HepG2 (cell line): Measurements from ENCODE around the gene KLHL40. TPM values are rescaled to one million over a fixed set of nuclear protein-coding genes. Genes with fewer than 3 reads are reported as not detected.

ENCODE experiments used
- ATAC-seq: fragments of 200-7000 bp; cut with Tn5 transposase; 3 replicates; pipeline ENCODE4 v1.9.1; 2020; ENCODE audit warnings: mild to moderate bottlenecking, moderate library complexity
- BruUV-seq: library from RNA; stranded (reverse); fragments of 400-500 nt; replicated peaks from 2 replicates; lab custom pipeline; 2021; lab: Mats Ljungman, UMichigan
- CTCF ChIA-PET: fragments of 300-600 bp; formaldehyde crosslinking; extraction: SDS; loops from one replicate; lab custom pipeline; 2021; ENCODE audit warnings: low total read pairs, inconsistent platforms, low intra/inter-chr PET ratio; lab: Yijun Ruan, JAX
- POLR2A ChIA-PET: fragments of 350-600 bp; sonication (Branson Sonifier 250); formaldehyde crosslinking; loops from one replicate; lab custom pipeline; 2020; ENCODE audit warnings: antibody characterized with exemption, inconsistent platforms; lab: Yijun Ruan, JAX
- DNase-seq: peaks from one replicate; pipeline ENCODE4 v3.0.0-alpha.2; 2015; ENCODE audit warnings: low spot score
- FAIRE-seq: peaks from 3 replicates; lab custom pipeline; 2011; peaks lifted over from hg19 to GRCh38; lab: Jason Lieb, UNC
- H2AFZ ChIP-seq: one replicate; pipeline ENCODE4 v1.6.1; 2011; ENCODE audit warnings: low read length, inconsistent platforms
- H3K27ac ChIP-seq: fragments of 300-600 bp; 3 replicates; pipeline ENCODE4 v1.8.0; 2011; ENCODE audit warnings: mixed run types, mild to moderate bottlenecking, mixed read lengths, low read length, inconsistent platforms; ENCODE audit not compliant: insufficient read depth; ENCODE audit errors: extremely low read length
- H3K27me3 ChIP-seq, 2 experiments: fragments of 200-600 bp in 1 of 2; 2 replicates in 1 of 2; 3 replicates in 1 of 2; pipeline versions ENCODE4 v1.6.0 to v1.8.0; 2011; ENCODE audit warnings: low read length in 2 of 2, mild to moderate bottlenecking in 2 of 2, moderate library complexity in 2 of 2, inconsistent platforms in 1 of 2; ENCODE audit not compliant: insufficient read depth in 2 of 2, control insufficient read depth in 1 of 2
- H3K36me3 ChIP-seq, 2 experiments: fragments of 200-600 bp in 1 of 2; replicated peaks in 1 of 2; 2 replicates in 1 of 2; 3 replicates in 1 of 2; pipeline versions ENCODE4 v1.5.1 to v1.8.0; 2011; ENCODE audit warnings: low read length in 2 of 2, inconsistent platforms in 1 of 2; ENCODE audit not compliant: insufficient read depth in 2 of 2, control insufficient read depth in 1 of 2
- H3K4me1 ChIP-seq: 2 replicates; pipeline ENCODE4 v1.5.1; 2012; ENCODE audit warnings: low read length, inconsistent platforms; ENCODE audit not compliant: insufficient read depth
- H3K4me2 ChIP-seq: 2 replicates; pipeline ENCODE4 v1.6.0; 2011; ENCODE audit warnings: low read depth, low read length, inconsistent platforms
- H3K4me3 ChIP-seq, 3 experiments: fragments of 200-600 bp in 1 of 3; sonication (generic), shearing (Covaris generic) in 1 of 3; replicated peaks in 1 of 3; 2 replicates each; pipeline ENCODE4 v1.5.1; 2011 to 2016; ENCODE audit warnings: low read length in 3 of 3, inconsistent platforms in 2 of 3, low read depth in 2 of 3, mild to moderate bottlenecking in 2 of 3, control low read depth in 1 of 3, mixed read lengths in 1 of 3; ENCODE audit not compliant: insufficient read depth in 1 of 3
- H3K79me2 ChIP-seq: one replicate; pipeline ENCODE4 v1.6.1; 2011; ENCODE audit warnings: low read length, inconsistent platforms; ENCODE audit not compliant: insufficient read depth
- H3K9ac ChIP-seq: 2 replicates; pipeline ENCODE4 v1.6.0; 2011; ENCODE audit warnings: mild to moderate bottlenecking, low read depth, low read length, inconsistent platforms; ENCODE audit not compliant: insufficient read depth
- H3K9me3 ChIP-seq: 2 replicates; pipeline ENCODE4 v1.5.1; 2012; ENCODE audit warnings: mild to moderate bottlenecking, low read length
- H4K20me1 ChIP-seq: 2 replicates; pipeline ENCODE4 v1.6.0; 2011; ENCODE audit warnings: inconsistent platforms, mild to moderate bottlenecking, low read length, moderate library complexity; ENCODE audit not compliant: insufficient read depth
- AHR ChIP-seq: IDR thresholded peaks from 2 replicates; pipeline ENCODE4 v1.6.1; 2018; ENCODE audit warnings: missing genetic modification reagents, missing compliant biosample characterization
- ARHGAP35 ChIP-seq: sonication (generic); formaldehyde crosslinking; IDR thresholded peaks from 2 replicates; pipeline ENCODE4 v1.9.0; 2022; ENCODE audit warnings: mild to moderate bottlenecking, inconsistent platforms, moderate library complexity, missing genetic modification reagents, borderline replicate concordance
- FLYWCH1 ChIP-seq: sonication (generic); formaldehyde crosslinking; IDR thresholded peaks from 2 replicates; pipeline ENCODE4 v1.8.1; 2023; ENCODE audit warnings: mild to moderate bottlenecking, missing genetic modification reagents
- IKZF4 ChIP-seq: sonication (generic); formaldehyde crosslinking; IDR thresholded peaks from 2 replicates; pipeline ENCODE4 v1.5.1; 2020; ENCODE audit warnings: borderline replicate concordance, mild to moderate bottlenecking, low read depth, missing genetic modification reagents; ENCODE audit errors: not compliant biosample characterization
- MTA1 ChIP-seq: sonication (generic); formaldehyde crosslinking; IDR thresholded peaks from 2 replicates; pipeline ENCODE4 v1.4.0; 2020; ENCODE audit warnings: missing genetic modification reagents, mild to moderate bottlenecking, borderline replicate concordance
- NFKB2 ChIP-seq: sonication (generic); formaldehyde crosslinking; IDR thresholded peaks from 2 replicates; pipeline ENCODE4 v1.4.0; 2020; ENCODE audit warnings: missing genetic modification reagents, borderline replicate concordance
- POLR2G ChIP-seq: fragments of 200-400 bp; formaldehyde crosslinking; IDR thresholded peaks from 2 replicates; pipeline ENCODE4 v1.6.1; 2018; ENCODE audit warnings: mild to moderate bottlenecking, low read depth, low read length, moderate library complexity
- THYN1 ChIP-seq: sonication (generic); formaldehyde crosslinking; IDR thresholded peaks from 2 replicates; pipeline ENCODE4 v1.8.1; 2023; ENCODE audit warnings: low read depth, mild to moderate bottlenecking, moderate library complexity, missing genetic modification reagents, borderline replicate concordance
- ZMAT3 ChIP-seq: sonication (generic); formaldehyde crosslinking; conservative IDR thresholded peaks from 2 replicates; pipeline ENCODE4 v1.7.0; 2021; ENCODE audit warnings: missing genetic modification reagents
- ZNF546 ChIP-seq: sonication (generic); formaldehyde crosslinking; conservative IDR thresholded peaks from 2 replicates; pipeline ENCODE4 v1.8.1; 2023; ENCODE audit warnings: mild to moderate bottlenecking, missing genetic modification reagents
- ZNF589 ChIP-seq: sonication (generic); formaldehyde crosslinking; conservative IDR thresholded peaks from 2 replicates; pipeline ENCODE4 v1.8.0; 2022; ENCODE audit warnings: mild to moderate bottlenecking, moderate library complexity, missing genetic modification reagents
- ZNF598 ChIP-seq: sonication (generic); formaldehyde crosslinking; IDR thresholded peaks from 2 replicates; pipeline ENCODE4 v1.5.1; 2020; ENCODE audit warnings: mild to moderate bottlenecking, missing genetic modification reagents, borderline replicate concordance
- ZNF768 ChIP-seq: sonication (generic); formaldehyde crosslinking; IDR thresholded peaks from 2 replicates; pipeline ENCODE4 v1.4.0; 2020; ENCODE audit warnings: missing genetic modification reagents
- ZNF780A ChIP-seq: sonication (generic); formaldehyde crosslinking; IDR thresholded peaks from 2 replicates; pipeline ENCODE4 v1.8.0; 2022; ENCODE audit warnings: mild to moderate bottlenecking, missing genetic modification reagents, moderate library complexity
- ZSCAN21 ChIP-seq: sonication (generic); formaldehyde crosslinking; IDR thresholded peaks from 2 replicates; pipeline ENCODE4 v1.8.0; 2022; ENCODE audit warnings: mild to moderate bottlenecking, missing genetic modification reagents, moderate library complexity, borderline replicate concordance
- WGBS: methylation state at CpG from one replicate; pipeline ENCODE4 v1.1.6; 2017; ENCODE audit warnings: low lambda C conversion rate; 5-methylcytosine and 5-hydroxymethylcytosine counted together
- in situ Hi-C: cut with HindIII; loops from 2 replicates; pipeline ENCODE4 v1.10.0; 2017; ENCODE audit warnings: low pct_unique_long_range_greater_than_20kb; ENCODE audit not compliant: extremely low pct_ligation_motif_present
- intact Hi-C: fragments of 100-400 bp; cut with micrococcal nuclease; formaldehyde crosslinking; loops from one replicate; pipeline ENCODE4 v1.10.0; 2022; ENCODE audit not compliant: unreplicated experiment
- polyA plus RNA-seq, 8 experiments: library from polyadenylated mRNA; depleted of rRNA in 3 of 8; stranded (reverse) in 7 of 8; unstranded in 1 of 8; fragments of >200 nt; fragmentation: Illumina TruSeq in 4 of 8; extraction: Trizol in 4 of 8; gene quantifications; 2 replicates each; pipeline versions ENCODE4 v1.2.1 to v1.2.3, GENCODE V29; 2011 to 2016; ENCODE audit warnings: low read depth in 4 of 8, missing spikeins in 1 of 8, mixed read lengths in 1 of 8; ENCODE audit not compliant: insufficient read depth in 1 of 8
- total RNA-seq, 5 experiments: library from RNA; depleted of rRNA; stranded (reverse); fragments of >200 nt; fragmentation: Illumina TruSeq; extraction: Trizol; gene quantifications; 2 replicates each; pipeline ENCODE4 v1.2.3, GENCODE V29; 2016; ENCODE audit warnings: low read depth in 1 of 5
- TF ChIP-seq, protein P1 (sequence below): sonication (generic); formaldehyde crosslinking; IDR thresholded peaks from 2 replicates; pipeline ENCODE4 v1.9.0; 2021; ENCODE audit warnings: missing genetic modification reagents, borderline replicate concordance
- TF ChIP-seq, protein P2 (sequence below): sonication (generic); formaldehyde crosslinking; IDR thresholded peaks from 2 replicates; pipeline ENCODE4 v1.5.0; 2020; ENCODE audit warnings: mild to moderate bottlenecking, missing genetic modification reagents
- TF ChIP-seq, protein P3 (sequence below): sonication (generic); formaldehyde crosslinking; IDR thresholded peaks from 2 replicates; pipeline ENCODE4 v1.4.0; 2020; ENCODE audit warnings: mild to moderate bottlenecking, missing genetic modification reagents

The KLHL40 gene
- total and polyA plus RNA-seq, 2 of the 13 experiments (the other 11 are each of a cell fraction or from before 2014, with no cell fraction given), result not detected

DNA sequence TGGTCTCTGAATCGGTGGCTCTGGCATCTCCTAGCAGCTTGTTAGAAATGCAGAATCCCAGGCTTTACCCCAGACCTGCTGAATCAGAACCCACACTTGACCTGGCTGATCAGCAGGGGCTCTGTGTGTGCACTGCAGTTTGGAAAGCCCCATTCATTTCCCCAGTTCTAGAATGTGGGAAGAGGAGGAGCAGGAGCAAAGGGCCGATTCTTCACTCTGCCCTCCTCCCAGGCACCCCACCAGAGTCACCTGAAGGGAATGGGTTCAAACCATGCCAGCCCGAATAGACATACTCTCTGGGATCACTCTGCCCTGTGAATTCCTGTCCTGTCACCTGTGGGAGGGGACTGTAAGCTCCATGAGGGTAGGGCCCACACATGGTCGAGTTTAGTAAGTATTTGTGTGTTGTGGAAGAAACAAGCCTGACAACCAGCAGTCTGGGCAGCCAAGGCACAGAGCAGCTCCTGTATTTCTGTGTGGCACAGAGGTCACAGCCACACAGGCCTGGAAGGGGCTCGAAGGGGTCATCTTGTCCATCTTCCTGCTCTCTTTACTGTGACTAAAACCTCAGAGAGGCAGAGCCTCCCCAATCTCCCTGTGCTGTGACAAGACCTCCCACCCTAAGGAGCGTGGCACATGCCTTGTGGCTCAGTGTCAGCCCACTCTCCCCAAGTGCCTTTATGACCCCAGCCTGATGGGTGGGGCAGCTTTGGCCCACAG lies 46.3 kb downstream of the KLHL40 start:
- no peak for FAIRE-seq
- WGBS, result 73% methylated on average over 4 of the region's 6 CpGs
- Histone ChIP-seq H3K36me3 (no peaks in the 10 kb centered on the region), H3K4me2 (peak overlapping the region; percentile 68), H3K79me2 (no peaks in the 10 kb centered on the region), H4K20me1 (no peaks in the 10 kb centered on the region), H3K9ac (peak overlapping the region; percentile 33), H2AFZ (no peak overlapping the region), H3K9me3 (no peaks in the 10 kb centered on the region), H3K4me1 (peaks cover 64% of the 10 kb centered on the region), H3K27ac (peak overlapping the region; percentile 97), H3K4me3 (0 out of 6 replicates have a peak overlapping the region, but pooled peaks of 1 of the 3 experiments have one; percentile 14), H3K27me3 (no peaks in the 10 kb centered on the region)
- intact Hi-C loops, result loop anchor here (1.0 to 5.0 kb wide), 3 partner anchors 13 to 129 kb away; partner anchors contain the start of genes NKTR and ZBTB47
- in situ Hi-C loops, result no loop called here
- BruUV-seq, result TSS peak; percentile 73
- CTCF ChIA-PET, result interaction anchor here (1.2 kb wide), 1 partner anchor 13 kb away, joined by 5 read pairs; no protein-coding TSS in a partner anchor
- peak; percentile 1; the same call in 1 of the 3 replicates for ATAC-seq
- no peak for DNase-seq
- POLR2A ChIA-PET, result interaction anchor here (1.1 to 2.7 kb wide), 8 partner anchors 8 to 131 kb away, joined by 4 to 18 read pairs (median 5); partner anchors contain the start of gene NKTR
- 0 out of 2 replicates have a peak, but pooled peaks have one; percentile 36 for TF ChIP-seq ZNF546
- TF ChIP-seq, protein P1, sequence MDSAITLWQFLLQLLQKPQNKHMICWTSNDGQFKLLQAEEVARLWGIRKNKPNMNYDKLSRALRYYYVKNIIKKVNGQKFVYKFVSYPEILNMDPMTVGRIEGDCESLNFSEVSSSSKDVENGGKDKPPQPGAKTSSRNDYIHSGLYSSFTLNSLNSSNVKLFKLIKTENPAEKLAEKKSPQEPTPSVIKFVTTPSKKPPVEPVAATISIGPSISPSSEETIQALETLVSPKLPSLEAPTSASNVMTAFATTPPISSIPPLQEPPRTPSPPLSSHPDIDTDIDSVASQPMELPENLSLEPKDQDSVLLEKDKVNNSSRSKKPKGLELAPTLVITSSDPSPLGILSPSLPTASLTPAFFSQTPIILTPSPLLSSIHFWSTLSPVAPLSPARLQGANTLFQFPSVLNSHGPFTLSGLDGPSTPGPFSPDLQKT (CRISPR knock-in tag), result no peak
- TF ChIP-seq ZNF598 (CRISPR knock-in tag), result no peak
- no peak for TF ChIP-seq AHR (CRISPR knock-in tag)
- TF ChIP-seq IKZF4 (CRISPR knock-in tag), result peak; percentile 40
- TF ChIP-seq ZSCAN21 (CRISPR knock-in tag), result peak; percentile 5; the same call in 1 of the 2 replicates
- TF ChIP-seq, protein P2, sequence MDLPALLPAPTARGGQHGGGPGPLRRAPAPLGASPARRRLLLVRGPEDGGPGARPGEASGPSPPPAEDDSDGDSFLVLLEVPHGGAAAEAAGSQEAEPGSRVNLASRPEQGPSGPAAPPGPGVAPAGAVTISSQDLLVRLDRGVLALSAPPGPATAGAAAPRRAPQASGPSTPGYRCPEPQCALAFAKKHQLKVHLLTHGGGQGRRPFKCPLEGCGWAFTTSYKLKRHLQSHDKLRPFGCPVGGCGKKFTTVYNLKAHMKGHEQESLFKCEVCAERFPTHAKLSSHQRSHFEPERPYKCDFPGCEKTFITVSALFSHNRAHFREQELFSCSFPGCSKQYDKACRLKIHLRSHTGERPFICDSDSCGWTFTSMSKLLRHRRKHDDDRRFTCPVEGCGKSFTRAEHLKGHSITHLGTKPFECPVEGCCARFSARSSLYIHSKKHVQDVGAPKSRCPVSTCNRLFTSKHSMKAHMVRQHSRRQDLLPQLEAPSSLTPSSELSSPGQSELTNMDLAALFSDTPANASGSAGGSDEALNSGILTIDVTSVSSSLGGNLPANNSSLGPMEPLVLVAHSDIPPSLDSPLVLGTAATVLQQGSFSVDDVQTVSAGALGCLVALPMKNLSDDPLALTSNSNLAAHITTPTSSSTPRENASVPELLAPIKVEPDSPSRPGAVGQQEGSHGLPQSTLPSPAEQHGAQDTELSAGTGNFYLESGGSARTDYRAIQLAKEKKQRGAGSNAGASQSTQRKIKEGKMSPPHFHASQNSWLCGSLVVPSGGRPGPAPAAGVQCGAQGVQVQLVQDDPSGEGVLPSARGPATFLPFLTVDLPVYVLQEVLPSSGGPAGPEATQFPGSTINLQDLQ, result 0 out of 2 replicates have a peak, but pooled peaks have one; percentile 54
- no peak for TF ChIP-seq ZNF780A (CRISPR knock-in tag)
- TF ChIP-seq ZNF589 (CRISPR knock-in tag), result 0 out of 2 replicates have a peak, but pooled peaks have one; percentile 23
- TF ChIP-seq ZNF768 (CRISPR knock-in tag), result peak; percentile 65; the same call in 1 of the 2 replicates
- 0 out of 2 replicates have a peak, but pooled peaks have one; percentile 57 for TF ChIP-seq NFKB2 (CRISPR knock-in tag)
- TF ChIP-seq THYN1 (CRISPR knock-in tag), result 0 out of 2 replicates have a peak, but pooled peaks have one; percentile 10
- no peak for TF ChIP-seq MTA1 (CRISPR knock-in tag)
- TF ChIP-seq ARHGAP35, result peak; percentile 25; the same call in 1 of the 2 replicates
- peak; percentile 30; the same call in 1 of the 2 replicates for TF ChIP-seq POLR2G
- 0 out of 2 replicates have a peak, but pooled peaks have one; percentile 12 for TF ChIP-seq ZMAT3 (CRISPR knock-in tag)
- TF ChIP-seq, protein P3, sequence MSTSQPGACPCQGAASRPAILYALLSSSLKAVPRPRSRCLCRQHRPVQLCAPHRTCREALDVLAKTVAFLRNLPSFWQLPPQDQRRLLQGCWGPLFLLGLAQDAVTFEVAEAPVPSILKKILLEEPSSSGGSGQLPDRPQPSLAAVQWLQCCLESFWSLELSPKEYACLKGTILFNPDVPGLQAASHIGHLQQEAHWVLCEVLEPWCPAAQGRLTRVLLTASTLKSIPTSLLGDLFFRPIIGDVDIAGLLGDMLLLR (CRISPR knock-in tag), result 0 out of 2 replicates have a peak, but pooled peaks have one; percentile 13
- TF ChIP-seq FLYWCH1 (CRISPR knock-in tag), result 0 out of 2 replicates have a peak, but pooled peaks have one; percentile 17
